GM21526 (cell line): Measurements from ENCODE around the gene CACNA1B.
"Not testable (repeated sequence)": the region's sequence is repeated elsewhere in the genome, so short reads cannot be mapped to it uniquely, and the experiment has no call there.

ENCODE experiments used
- ATAC-seq: cut with Tn5 transposase; IDR thresholded peaks from one replicate; pipeline ENCODE4 v1.9.1; 2021; ENCODE audit warnings: moderate library complexity; ENCODE audit not compliant: unreplicated experiment, low FRiP score

Gene CACNA1B

GRCh38 chr9:138009803-138010690 lies 132.5 kb downstream of the CACNA1B start:
- ATAC-seq: no peak

- ATAC-seq: no peak
Measured at GRCh38 chr9:138010861-138011260, 133.3 kb downstream of the CACNA1B start.

- ATAC-seq: no peak
Measured at GRCh38 chr9:138011951-138012500, 134.4 kb downstream of the CACNA1B start.

- ATAC-seq: no peak
Measured at GRCh38 chr9:138013273-138013672, 135.7 kb downstream of the CACNA1B start.

DNA sequence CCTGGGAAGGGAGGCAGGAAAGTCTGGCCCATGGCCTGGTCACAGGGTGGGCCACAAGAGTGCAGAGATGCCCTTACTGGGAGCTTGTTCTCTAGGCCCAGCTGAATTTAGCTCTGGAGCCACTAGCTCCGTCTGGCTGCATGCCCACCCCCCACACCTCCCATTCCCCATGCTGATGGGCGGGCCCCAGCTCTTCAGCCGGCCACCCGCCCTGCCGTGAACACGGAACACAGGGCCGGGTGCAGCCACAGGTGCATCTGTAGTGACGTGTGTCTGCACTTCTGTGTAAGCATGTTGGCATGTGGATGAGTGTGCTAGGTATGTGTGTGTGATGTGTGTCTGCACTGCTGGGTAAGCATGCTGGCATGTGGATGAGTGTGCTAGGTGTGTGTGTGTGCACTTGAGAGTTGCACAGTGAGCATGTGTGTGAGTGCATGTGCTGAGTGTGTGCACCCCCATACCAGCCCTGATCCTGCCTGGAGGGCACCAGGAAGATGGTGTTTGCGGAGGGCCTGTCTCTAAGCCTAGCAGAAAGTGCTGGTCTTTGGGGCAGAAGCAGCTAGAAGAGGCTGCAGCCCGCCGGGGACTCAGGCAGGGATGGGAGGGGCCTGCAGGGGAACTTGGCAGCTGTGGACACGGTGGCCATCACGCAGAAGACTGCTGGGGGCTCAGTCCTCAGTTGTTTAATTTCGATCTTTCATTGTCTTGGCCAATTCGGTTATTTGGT lies 136.4 kb downstream of the CACNA1B start:
- ATAC-seq: no peak

- no peak for ATAC-seq
Measured at GRCh38 chr9:138014563-138014945, 137.0 kb downstream of the CACNA1B start.

- ATAC-seq: no peak
Measured at GRCh38 chr9:138015021-138015829, 137.6 kb downstream of the CACNA1B start.

DNA sequence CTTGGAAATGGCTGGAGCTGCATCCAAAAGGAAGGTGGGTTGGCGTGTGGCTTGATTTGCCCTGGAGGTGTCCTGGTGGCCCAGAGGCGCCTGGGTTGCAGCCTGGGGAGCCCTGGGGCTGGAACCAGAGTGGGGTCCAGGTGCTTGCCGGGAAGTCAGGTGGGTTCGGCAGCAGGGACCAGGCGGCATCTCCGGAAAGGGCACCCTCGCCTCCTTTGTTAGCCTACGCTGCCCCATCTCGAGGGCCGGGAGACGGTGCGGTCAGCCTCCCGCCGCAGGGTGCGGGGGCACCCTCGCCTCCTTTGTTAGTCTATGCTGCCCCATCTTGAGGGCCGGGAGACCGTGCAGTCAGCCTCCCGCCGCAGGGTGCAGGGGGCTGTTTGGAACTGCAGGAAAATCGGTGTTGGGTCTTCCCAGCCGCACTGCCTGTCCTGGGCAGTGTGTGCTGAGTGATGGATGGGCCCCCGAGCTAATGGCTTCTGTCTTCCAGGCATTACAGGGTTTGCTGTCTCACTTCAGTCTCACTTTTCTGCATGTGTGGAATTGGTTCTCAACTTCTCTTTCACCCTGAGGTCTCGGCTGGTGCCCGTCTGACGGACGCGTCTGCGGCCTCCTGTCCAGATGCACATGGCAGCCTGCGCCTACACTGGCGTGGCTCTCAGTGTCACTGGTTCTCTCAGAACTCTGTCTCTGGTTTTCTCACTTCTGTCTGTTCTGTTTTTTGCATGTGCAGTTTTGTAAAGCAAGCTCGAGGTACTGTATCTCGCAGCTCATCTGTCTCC lies 139.0 kb downstream of the CACNA1B start:
- no peak for ATAC-seq

DNA sequence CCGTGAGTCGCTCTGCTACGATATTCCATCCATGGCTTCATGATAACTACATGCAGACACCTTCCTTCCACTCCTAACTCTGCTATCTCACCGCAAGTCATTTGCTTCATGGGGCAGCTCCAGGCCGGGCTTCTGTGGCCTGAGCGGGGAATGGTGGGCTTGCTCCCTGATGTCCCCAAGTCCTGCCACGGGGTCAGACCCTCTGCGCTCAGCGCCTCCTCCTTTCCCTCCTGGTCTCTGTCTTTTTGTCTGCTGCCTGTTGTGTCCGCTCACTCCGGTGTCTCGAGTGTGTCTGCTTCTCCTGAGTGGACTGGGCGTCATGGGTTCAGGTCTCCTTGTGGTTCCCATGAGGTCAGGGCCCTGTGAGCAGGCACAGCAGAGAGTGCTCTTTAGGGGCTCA lies 139.6 kb downstream of the CACNA1B start:
- no peak for ATAC-seq

GRCh38 chr9:138019514-138019913 lies 141.9 kb downstream of the CACNA1B start:
- ATAC-seq: not testable (repeated sequence)

GRCh38 chr9:138020120-138020794 lies 142.7 kb downstream of the CACNA1B start:
- ATAC-seq: no peak

GRCh38 chr9:138020795-138021182 lies 143.2 kb downstream of the CACNA1B start:
- no peak for ATAC-seq

- no peak for ATAC-seq
Measured at GRCh38 chr9:138021251-138022056, 143.9 kb downstream of the CACNA1B start.

DNA sequence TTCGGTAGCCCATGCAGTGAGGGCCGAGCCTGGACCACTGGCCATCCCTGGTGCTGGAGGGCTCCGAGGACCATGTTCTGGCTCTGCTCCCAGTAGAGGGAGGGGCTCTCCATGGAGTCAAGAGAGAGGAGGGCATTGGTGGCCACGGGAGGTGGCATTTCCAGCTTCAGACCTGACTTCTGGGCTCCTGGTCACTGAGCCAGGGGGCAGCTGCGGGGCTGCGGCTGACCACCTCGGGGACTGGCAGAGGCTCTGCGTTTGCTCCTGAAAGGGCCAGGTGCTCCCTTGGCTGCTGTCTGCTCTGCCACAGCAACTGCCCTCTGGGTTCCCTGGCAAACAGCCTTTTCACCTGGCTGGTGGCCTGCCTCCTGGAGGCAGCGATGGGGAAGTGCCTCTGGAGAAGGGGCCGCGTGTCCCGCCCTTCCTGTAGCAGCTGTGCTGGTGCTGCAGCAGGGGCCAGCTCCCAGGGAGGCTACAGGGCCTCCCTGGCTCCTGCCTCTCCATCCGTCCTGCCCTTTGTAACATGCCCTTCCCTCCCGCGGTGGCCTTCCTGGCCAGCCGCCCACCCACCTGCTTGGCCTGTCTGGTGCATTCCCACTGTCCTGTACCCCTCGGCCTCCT lies 144.6 kb downstream of the CACNA1B start:
- no peak for ATAC-seq

- no peak for ATAC-seq
Measured at GRCh38 chr9:138022756-138023393, 145.3 kb downstream of the CACNA1B start.

GRCh38 chr9:138023394-138024124 lies 146.0 kb downstream of the CACNA1B start:
- ATAC-seq: no peak

- no peak for ATAC-seq
Measured at GRCh38 chr9:138024131-138024530, 146.5 kb downstream of the CACNA1B start.
